ENCODE results near the gene NPPB.

NPPB gene

GRCh38 chr1:11839727-11840705 lies 18.7 kb downstream of the NPPB start:
- Histone ChIP-seq H3K36me3 (ENCODE audit: control insufficient read depth, insufficient read depth, low read length) (peaks cover 94% of the 10 kb centered on the region), H3K9me3 (ENCODE audit: control insufficient read depth, insufficient read depth, low read length) (no peaks in the 10 kb centered on the region), H3K27me3 (ENCODE audit: control insufficient read depth, insufficient read depth, low read length) (no peaks in the 10 kb centered on the region), H3K4me3 (ENCODE audit: low read depth, low read length) (no peak overlapping the region), H3K27ac (ENCODE audit: low read depth, low read length) (no peak overlapping the region), H3K9ac (ENCODE audit: low read depth, low read length) (no peak overlapping the region), H3K4me1 (ENCODE audit: control insufficient read depth, insufficient read depth, low read length) (no peaks in the 10 kb centered on the region)

GRCh38 chr1:11838349-11839272 lies 20.1 kb downstream of the NPPB start:
- H3K36me3 ChIP-seq (ENCODE audit: control insufficient read depth, insufficient read depth, low read length) = peaks cover 96% of the 10 kb centered on the region
- H3K4me1 ChIP-seq (ENCODE audit: control insufficient read depth, insufficient read depth, low read length) = no peaks in the 10 kb centered on the region
- no peak overlapping the region for H3K27ac ChIP-seq (ENCODE audit: low read depth, low read length)
- H3K4me3 ChIP-seq (ENCODE audit: low read depth, low read length) = no peak overlapping the region
- H3K9me3 ChIP-seq (ENCODE audit: control insufficient read depth, insufficient read depth, low read length) = no peaks in the 10 kb centered on the region
- H3K9ac ChIP-seq (ENCODE audit: low read depth, low read length) = no peak overlapping the region
- H3K27me3 ChIP-seq (ENCODE audit: control insufficient read depth, insufficient read depth, low read length) = no peaks in the 10 kb centered on the region

GRCh38 chr1:11837767-11838348 lies 20.9 kb downstream of the NPPB start:
- Histone ChIP-seq H3K9me3 (ENCODE audit: control insufficient read depth, insufficient read depth, low read length) (no peaks in the 10 kb centered on the region), H3K36me3 (ENCODE audit: control insufficient read depth, insufficient read depth, low read length) (peaks cover 97% of the 10 kb centered on the region), H3K4me1 (ENCODE audit: control insufficient read depth, insufficient read depth, low read length) (no peaks in the 10 kb centered on the region)

GRCh38 chr1:11836955-11837766 lies 21.6 kb downstream of the NPPB start:
- Histone ChIP-seq H3K4me3 (ENCODE audit: low read depth, low read length) (no peak overlapping the region), H3K9me3 (ENCODE audit: control insufficient read depth, insufficient read depth, low read length) (no peaks in the 10 kb centered on the region), H3K36me3 (ENCODE audit: control insufficient read depth, insufficient read depth, low read length) (peaks cover 97% of the 10 kb centered on the region), H3K4me1 (ENCODE audit: control insufficient read depth, insufficient read depth, low read length) (no peaks in the 10 kb centered on the region), H3K9ac (ENCODE audit: low read depth, low read length) (no peak overlapping the region), H3K27me3 (ENCODE audit: control insufficient read depth, insufficient read depth, low read length) (no peaks in the 10 kb centered on the region), H3K27ac (ENCODE audit: low read depth, low read length) (no peak overlapping the region)

More at GRCh38 chr1:11837767-11838348, 20.9 kb downstream of the NPPB start:
- no peaks in the 10 kb centered on the region for H3K27me3 ChIP-seq (ENCODE audit: control insufficient read depth, insufficient read depth, low read length)
- no peak overlapping the region for H3K4me3 ChIP-seq (ENCODE audit: low read depth, low read length)
- no peak overlapping the region for H3K27ac ChIP-seq (ENCODE audit: low read depth, low read length)
- no peak overlapping the region for H3K9ac ChIP-seq (ENCODE audit: low read depth, low read length)

GRCh38 chr1:11835441-11836225 lies 23.1 kb downstream of the NPPB start:
- Histone ChIP-seq H3K4me1 (ENCODE audit: control insufficient read depth, insufficient read depth, low read length) (no peaks in the 10 kb centered on the region), H3K27ac (ENCODE audit: low read depth, low read length) (no peak overlapping the region), H3K36me3 (ENCODE audit: control insufficient read depth, insufficient read depth, low read length) (peaks cover 90% of the 10 kb centered on the region), H3K9ac (ENCODE audit: low read depth, low read length) (no peak overlapping the region), H3K27me3 (ENCODE audit: control insufficient read depth, insufficient read depth, low read length) (no peaks in the 10 kb centered on the region), H3K9me3 (ENCODE audit: control insufficient read depth, insufficient read depth, low read length) (no peaks in the 10 kb centered on the region), H3K4me3 (ENCODE audit: low read depth, low read length) (no peak overlapping the region)

- Histone ChIP-seq H3K9me3 (ENCODE audit: control insufficient read depth, insufficient read depth, low read length) (no peaks in the 10 kb centered on the region), H3K4me3 (ENCODE audit: low read depth, low read length) (no peak overlapping the region), H3K9ac (ENCODE audit: low read depth, low read length) (no peak overlapping the region), H3K27ac (ENCODE audit: low read depth, low read length) (no peak overlapping the region), H3K36me3 (ENCODE audit: control insufficient read depth, insufficient read depth, low read length) (peaks cover 87% of the 10 kb centered on the region), H3K4me1 (ENCODE audit: control insufficient read depth, insufficient read depth, low read length) (no peaks in the 10 kb centered on the region), H3K27me3 (ENCODE audit: control insufficient read depth, insufficient read depth, low read length) (no peaks in the 10 kb centered on the region)
Measured at GRCh38 chr1:11833900-11834299, 24.8 kb downstream of the NPPB start.

- Histone ChIP-seq H3K4me1 (ENCODE audit: control insufficient read depth, insufficient read depth, low read length) (no peaks in the 10 kb centered on the region), H3K27me3 (ENCODE audit: control insufficient read depth, insufficient read depth, low read length) (no peaks in the 10 kb centered on the region), H3K4me3 (ENCODE audit: low read depth, low read length) (no peak overlapping the region), H3K9ac (ENCODE audit: low read depth, low read length) (no peak overlapping the region), H3K9me3 (ENCODE audit: control insufficient read depth, insufficient read depth, low read length) (no peaks in the 10 kb centered on the region), H3K36me3 (ENCODE audit: control insufficient read depth, insufficient read depth, low read length) (peaks cover 88% of the 10 kb centered on the region), H3K27ac (ENCODE audit: low read depth, low read length) (no peak overlapping the region)
Measured at GRCh38 chr1:11833497-11833896, 25.2 kb downstream of the NPPB start.

- Histone ChIP-seq H3K36me3 (ENCODE audit: control insufficient read depth, insufficient read depth, low read length) (peaks cover 87% of the 10 kb centered on the region), H3K4me3 (ENCODE audit: low read depth, low read length) (no peak overlapping the region), H3K27me3 (ENCODE audit: control insufficient read depth, insufficient read depth, low read length) (no peaks in the 10 kb centered on the region), H3K4me1 (ENCODE audit: control insufficient read depth, insufficient read depth, low read length) (no peaks in the 10 kb centered on the region), H3K9me3 (ENCODE audit: control insufficient read depth, insufficient read depth, low read length) (no peaks in the 10 kb centered on the region), H3K9ac (ENCODE audit: low read depth, low read length) (no peak overlapping the region), H3K27ac (ENCODE audit: low read depth, low read length) (no peak overlapping the region)
Measured at GRCh38 chr1:11831945-11832725, 26.6 kb downstream of the NPPB start.

- H3K27ac ChIP-seq (ENCODE audit: low read depth, low read length) = no peak overlapping the region
- H3K36me3 ChIP-seq (ENCODE audit: control insufficient read depth, insufficient read depth, low read length) = peaks cover 88% of the 10 kb centered on the region
- no peaks in the 10 kb centered on the region for H3K27me3 ChIP-seq (ENCODE audit: control insufficient read depth, insufficient read depth, low read length)
- H3K4me3 ChIP-seq (ENCODE audit: low read depth, low read length) = no peak overlapping the region
- H3K4me1 ChIP-seq (ENCODE audit: control insufficient read depth, insufficient read depth, low read length) = no peaks in the 10 kb centered on the region
- H3K9ac ChIP-seq (ENCODE audit: low read depth, low read length) = no peak overlapping the region
- no peaks in the 10 kb centered on the region for H3K9me3 ChIP-seq (ENCODE audit: control insufficient read depth, insufficient read depth, low read length)
Measured at GRCh38 chr1:11828511-11828910, 30.2 kb downstream of the NPPB start.
